Hepatocyte (in vitro differentiated cells): Measurements from ENCODE around the gene FSTL3. TPM values are rescaled to one million over a fixed set of nuclear protein-coding genes. Genes with fewer than 3 reads are reported as not detected.

ENCODE experiments used
- DNase-seq: peaks from one replicate; pipeline ENCODE4 v3.0.0-alpha.2; 2016; ENCODE audit warnings: low spot score
- H2AFZ ChIP-seq: fragments of 200-600 bp; sonication (generic); 2 replicates; pipeline ENCODE4 v1.6.0; 2016; ENCODE audit warnings: antibody characterized with exemption, mild to moderate bottlenecking
- H3K27ac ChIP-seq: fragments of 200-600 bp; sonication (generic); 2 replicates; pipeline ENCODE4 v1.5.1; 2016; ENCODE audit warnings: mild to moderate bottlenecking
- H3K27me3 ChIP-seq: fragments of 200-600 bp; sonication (generic); 2 replicates; pipeline ENCODE4 v1.6.1; 2016
- H3K36me3 ChIP-seq: fragments of 200-600 bp; sonication (generic); replicated peaks from 2 replicates; pipeline ENCODE4 v1.5.1; 2016; ENCODE audit warnings: low read depth; ENCODE audit not compliant: insufficient read depth
- H3K4me1 ChIP-seq: fragments of 200-600 bp; sonication (generic); 2 replicates; pipeline ENCODE4 v1.5.1; 2016; ENCODE audit warnings: mild to moderate bottlenecking, moderate library complexity; ENCODE audit not compliant: insufficient read depth
- H3K4me2 ChIP-seq: fragments of 200-600 bp; sonication (generic); 2 replicates; pipeline ENCODE4 v1.6.0; 2016
- H3K4me3 ChIP-seq: fragments of 200-600 bp; sonication (generic); 2 replicates; pipeline ENCODE4 v1.5.1; 2016; ENCODE audit warnings: mild to moderate bottlenecking
- H3K79me2 ChIP-seq: fragments of 200-600 bp; sonication (generic); 2 replicates; pipeline ENCODE4 v1.6.0; 2017; ENCODE audit warnings: mild to moderate bottlenecking
- H3K9me2 ChIP-seq: fragments of 200-600 bp; sonication (generic); replicated peaks from 2 replicates; pipeline ENCODE4 v1.6.0; 2017; ENCODE audit warnings: mild to moderate bottlenecking; ENCODE audit not compliant: insufficient read depth
- H3K9me3 ChIP-seq: fragments of 200-600 bp; sonication (generic); 2 replicates; pipeline ENCODE4 v1.5.1; 2016; ENCODE audit warnings: low read depth, mild to moderate bottlenecking
- H4K20me1 ChIP-seq: fragments of 200-600 bp; sonication (generic); 2 replicates; pipeline ENCODE4 v1.6.0; 2016; ENCODE audit warnings: mild to moderate bottlenecking; ENCODE audit not compliant: insufficient read depth, poor library complexity, severe bottlenecking
- EZH2 ChIP-seq: fragments of 200-600 bp; sonication (generic); IDR thresholded peaks from 2 replicates; pipeline ENCODE4 v1.6.1; 2016; ENCODE audit warnings: antibody characterized with exemption, mild to moderate bottlenecking, borderline replicate concordance
- EZH2phosphoT487 ChIP-seq: fragments of 200-600 bp; sonication (generic); IDR thresholded peaks from one replicate; pipeline ENCODE4 v1.6.1; 2018; ENCODE audit warnings: antibody characterized with exemption, mild to moderate bottlenecking, low read depth, moderate library complexity; ENCODE audit not compliant: unreplicated experiment, severe bottlenecking
- WGBS: methylation state at CpG from one replicate; pipeline ENCODE4 v1.1.6; 2016; ENCODE audit warnings: low lambda C conversion rate; ENCODE audit errors: missing lambda C conversion rate; 5-methylcytosine and 5-hydroxymethylcytosine counted together
- polyA plus RNA-seq: library from polyadenylated mRNA; unstranded; fragments of >200 nt; fragmentation: Nextera tagmentation; extraction: Ambion mirVana; gene quantifications from 2 replicates; pipeline ENCODE4 v1.2.1, GENCODE V29; 2016
- total RNA-seq: library from RNA; depleted of rRNA; stranded (reverse); fragments of >200 nt; gene quantifications from 2 replicates; pipeline ENCODE4 v1.2.3, GENCODE V29; 2014
- TF ChIP-seq, protein P1 (sequence below): fragments of 200-600 bp; sonication (generic); IDR thresholded peaks from 2 replicates; pipeline ENCODE4 v1.5.1; 2016; ENCODE audit warnings: antibody characterized with exemption, mild to moderate bottlenecking; ENCODE audit not compliant: poor library complexity

The FSTL3 gene
- total and polyA plus RNA-seq, 2 experiments from 2014 or later: 131 to 171 TPM

DNA sequence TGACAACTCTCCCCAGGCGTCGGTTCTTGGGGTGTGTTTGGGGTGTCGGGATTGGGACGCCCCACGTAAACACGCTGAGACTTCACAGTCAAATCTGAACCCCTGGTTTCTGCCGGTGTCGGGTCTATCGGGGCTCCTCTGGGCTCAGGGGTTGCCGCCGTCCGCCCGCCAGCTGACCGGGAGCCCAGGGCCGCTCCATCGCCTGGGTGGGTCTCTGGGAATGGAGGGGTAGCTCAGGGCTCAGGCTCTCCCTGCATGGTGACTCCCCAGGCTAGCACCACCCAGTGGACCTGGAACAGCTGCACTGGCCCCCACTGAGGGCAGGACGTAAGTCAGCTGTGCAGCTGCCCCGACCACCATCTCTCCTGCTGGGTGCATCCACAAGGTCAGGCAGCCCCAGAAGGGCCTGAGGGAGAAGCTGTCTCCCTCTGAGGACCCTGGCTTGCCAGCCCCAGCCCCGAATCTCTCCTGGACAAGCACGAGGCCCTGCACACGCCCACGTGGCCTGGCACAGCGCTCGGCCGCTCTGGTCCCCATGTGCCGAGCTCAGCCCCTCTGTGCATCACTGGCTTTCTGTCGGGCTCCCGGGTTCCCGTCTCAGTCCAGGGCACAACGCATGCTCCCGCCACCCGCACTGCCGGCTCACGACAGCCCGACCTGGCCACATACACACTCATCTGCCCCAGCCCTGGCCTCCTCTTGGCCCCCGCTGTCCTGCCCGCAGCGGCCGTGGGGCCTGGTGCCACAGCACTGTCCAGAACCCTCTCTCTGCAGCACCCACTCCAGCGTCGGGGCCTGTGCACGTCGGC is 19.2 kb upstream of the FSTL3 start:
- H3K27me3 ChIP-seq: no peaks in the 10 kb centered on the region
- peaks cover 42% of the 10 kb centered on the region for H3K4me1 ChIP-seq
- no peak overlapping the region for H3K4me2 ChIP-seq
- H4K20me1 ChIP-seq: peaks cover 98% of the 10 kb centered on the region
- no peak overlapping the region for H2AFZ ChIP-seq
- DNase-seq: no peak
- H3K4me3 ChIP-seq: no peak overlapping the region
- no peaks in the 10 kb centered on the region for H3K9me3 ChIP-seq
- TF ChIP-seq EZH2: no peak
- no peak for TF ChIP-seq EZH2phosphoT487
- TF ChIP-seq, protein P1, sequence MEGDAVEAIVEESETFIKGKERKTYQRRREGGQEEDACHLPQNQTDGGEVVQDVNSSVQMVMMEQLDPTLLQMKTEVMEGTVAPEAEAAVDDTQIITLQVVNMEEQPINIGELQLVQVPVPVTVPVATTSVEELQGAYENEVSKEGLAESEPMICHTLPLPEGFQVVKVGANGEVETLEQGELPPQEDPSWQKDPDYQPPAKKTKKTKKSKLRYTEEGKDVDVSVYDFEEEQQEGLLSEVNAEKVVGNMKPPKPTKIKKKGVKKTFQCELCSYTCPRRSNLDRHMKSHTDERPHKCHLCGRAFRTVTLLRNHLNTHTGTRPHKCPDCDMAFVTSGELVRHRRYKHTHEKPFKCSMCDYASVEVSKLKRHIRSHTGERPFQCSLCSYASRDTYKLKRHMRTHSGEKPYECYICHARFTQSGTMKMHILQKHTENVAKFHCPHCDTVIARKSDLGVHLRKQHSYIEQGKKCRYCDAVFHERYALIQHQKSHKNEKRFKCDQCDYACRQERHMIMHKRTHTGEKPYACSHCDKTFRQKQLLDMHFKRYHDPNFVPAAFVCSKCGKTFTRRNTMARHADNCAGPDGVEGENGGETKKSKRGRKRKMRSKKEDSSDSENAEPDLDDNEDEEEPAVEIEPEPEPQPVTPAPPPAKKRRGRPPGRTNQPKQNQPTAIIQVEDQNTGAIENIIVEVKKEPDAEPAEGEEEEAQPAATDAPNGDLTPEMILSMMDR: no peak
- H3K36me3 ChIP-seq: no peaks in the 10 kb centered on the region
- 91% methylated on average over 43 of the region's 43 CpGs for WGBS
- peaks cover 98% of the 10 kb centered on the region for H3K79me2 ChIP-seq
- H3K27ac ChIP-seq: no peak overlapping the region
- no peaks in the 10 kb centered on the region for H3K9me2 ChIP-seq

DNA sequence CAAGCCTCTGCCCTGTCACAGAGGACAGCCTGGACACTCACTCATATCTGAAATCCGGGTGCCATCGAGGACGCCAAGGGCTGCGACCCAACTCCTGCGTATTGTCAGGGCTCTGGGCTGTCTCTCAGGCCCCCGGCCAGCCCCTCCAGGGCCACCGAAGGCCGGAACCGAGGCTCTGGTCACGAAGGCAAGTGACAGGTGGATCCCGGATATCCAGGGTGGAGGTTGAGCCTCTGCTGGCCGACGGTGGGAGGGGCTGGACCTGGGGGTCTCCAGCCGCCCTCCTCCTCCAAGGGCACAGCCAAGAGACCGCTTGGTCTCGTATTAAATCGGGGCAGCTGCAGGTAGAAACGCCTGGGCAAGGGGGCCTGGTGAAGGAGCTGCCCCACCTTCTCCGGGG is 18.6 kb upstream of the FSTL3 start:
- DNase-seq: no peak

GRCh38 chr19:658059-658839 is 17.9 kb upstream of the FSTL3 start:
- Histone ChIP-seq H3K4me3 (no peak overlapping the region), H3K9me3 (no peaks in the 10 kb centered on the region), H2AFZ (no peak overlapping the region), H3K4me1 (peaks cover 43% of the 10 kb centered on the region), H3K27ac (no peak overlapping the region), H3K36me3 (no peaks in the 10 kb centered on the region), H3K79me2 (peaks cover 94% of the 10 kb centered on the region), H3K9me2 (no peaks in the 10 kb centered on the region), H4K20me1 (peaks cover 87% of the 10 kb centered on the region), H3K27me3 (no peaks in the 10 kb centered on the region), H3K4me2 (peak overlapping the region; percentile 25)
- 90% methylated on average over 27 of the region's 33 CpGs for WGBS
- no peak for DNase-seq
- no peak for TF ChIP-seq EZH2phosphoT487
- TF ChIP-seq EZH2: no peak
- TF ChIP-seq, protein P1: no peak

More for the DNA sequence above, 18.6 kb upstream of the FSTL3 start:
- H3K79me2 ChIP-seq: peaks cover 98% of the 10 kb centered on the region
- no peak overlapping the region for H3K27ac ChIP-seq
- H3K9me3 ChIP-seq: no peaks in the 10 kb centered on the region
- TF ChIP-seq, protein P1: no peak
- TF ChIP-seq EZH2phosphoT487 (no peak), EZH2 (no peak)
- no peaks in the 10 kb centered on the region for H3K36me3 ChIP-seq
- no peak overlapping the region for H3K4me3 ChIP-seq
- H4K20me1 ChIP-seq: peaks cover 93% of the 10 kb centered on the region
- no peak overlapping the region for H2AFZ ChIP-seq
- H3K9me2 ChIP-seq: no peaks in the 10 kb centered on the region
- H3K4me1 ChIP-seq: peaks cover 43% of the 10 kb centered on the region
- H3K4me2 ChIP-seq: no peak overlapping the region
- 87% methylated on average over 18 of the region's 19 CpGs for WGBS
- H3K27me3 ChIP-seq: no peaks in the 10 kb centered on the region
